Neutrophil (primary cell): ENCODE data around the gene SUSD3.

ENCODE experiments used
- H3K27ac ChIP-seq: fragments of 200-600 bp; sonication (generic); 2 replicates; pipeline ENCODE4 v1.5.1; 2016; ENCODE audit warnings: mild to moderate bottlenecking, moderate library complexity
- H3K27me3 ChIP-seq: fragments of 200-600 bp; sonication (generic); 2 replicates; pipeline ENCODE4 v1.6.0; 2016; ENCODE audit warnings: mild to moderate bottlenecking
- H3K36me3 ChIP-seq: fragments of 200-600 bp; sonication (generic); 2 replicates; pipeline ENCODE4 v1.5.1; 2017
- H3K4me1 ChIP-seq, 2 experiments: fragments of 200-600 bp in 1 of 2; sonication (generic) in 1 of 2; 1 replicate in 1 of 2; 2 replicates in 1 of 2; pipeline versions ENCODE4 v1.5.1 to v1.6.1; 2013 to 2016; ENCODE audit warnings: low read depth in 1 of 2, low read length in 1 of 2, mild to moderate bottlenecking in 1 of 2, moderate library complexity in 1 of 2; ENCODE audit not compliant: control insufficient read depth in 1 of 2, insufficient read depth in 1 of 2
- H3K4me3 ChIP-seq, 2 experiments: fragments of 200-600 bp in 1 of 2; sonication (generic) in 1 of 2; 1 replicate in 1 of 2; 2 replicates in 1 of 2; pipeline ENCODE4 v1.5.1; 2013 to 2016; ENCODE audit warnings: low read depth in 1 of 2, low read length in 1 of 2, mild to moderate bottlenecking in 1 of 2, moderate library complexity in 1 of 2
- H3K9me3 ChIP-seq: fragments of 200-600 bp; sonication (generic); 2 replicates; pipeline ENCODE4 v1.5.1; 2016
- TF ChIP-seq, protein P1 (sequence below): fragments of 200-600 bp; sonication (generic); IDR thresholded peaks from 2 replicates; pipeline ENCODE4 v1.5.1; 2016; ENCODE audit warnings: antibody characterized with exemption

Gene SUSD3

DNA sequence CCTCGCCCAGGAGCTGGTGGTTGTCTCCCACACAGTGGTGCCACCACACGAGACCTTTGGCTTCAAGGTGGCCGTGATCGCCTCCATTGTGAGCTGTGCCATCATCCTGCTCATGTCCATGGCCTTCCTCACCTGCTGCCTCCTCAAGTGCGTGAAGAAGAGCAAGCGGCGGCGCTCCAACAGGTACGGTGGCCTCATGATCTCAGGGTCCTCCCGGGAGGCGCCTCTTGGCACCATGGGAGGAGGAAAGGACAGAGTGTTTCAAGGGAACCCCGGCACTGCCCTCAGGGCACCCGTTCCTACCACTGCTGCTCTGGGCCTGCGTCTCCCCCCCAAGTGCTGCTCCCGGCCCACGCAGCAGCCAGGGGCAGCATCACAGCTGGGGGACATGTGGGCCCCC is 19.3 kb downstream of the SUSD3 start:
- peak overlapping the region; percentile 10 for H3K27ac ChIP-seq
- no peak overlapping the region for H3K4me3 ChIP-seq
- H3K36me3 ChIP-seq, result peaks cover 73% of the 10 kb centered on the region
- no peaks in the 10 kb centered on the region for H3K9me3 ChIP-seq
- peaks cover 7 to 9% of the 10 kb centered on the region in 2 experiments for H3K4me1 ChIP-seq
- no peaks in the 10 kb centered on the region for H3K27me3 ChIP-seq
- TF ChIP-seq, protein P1, sequence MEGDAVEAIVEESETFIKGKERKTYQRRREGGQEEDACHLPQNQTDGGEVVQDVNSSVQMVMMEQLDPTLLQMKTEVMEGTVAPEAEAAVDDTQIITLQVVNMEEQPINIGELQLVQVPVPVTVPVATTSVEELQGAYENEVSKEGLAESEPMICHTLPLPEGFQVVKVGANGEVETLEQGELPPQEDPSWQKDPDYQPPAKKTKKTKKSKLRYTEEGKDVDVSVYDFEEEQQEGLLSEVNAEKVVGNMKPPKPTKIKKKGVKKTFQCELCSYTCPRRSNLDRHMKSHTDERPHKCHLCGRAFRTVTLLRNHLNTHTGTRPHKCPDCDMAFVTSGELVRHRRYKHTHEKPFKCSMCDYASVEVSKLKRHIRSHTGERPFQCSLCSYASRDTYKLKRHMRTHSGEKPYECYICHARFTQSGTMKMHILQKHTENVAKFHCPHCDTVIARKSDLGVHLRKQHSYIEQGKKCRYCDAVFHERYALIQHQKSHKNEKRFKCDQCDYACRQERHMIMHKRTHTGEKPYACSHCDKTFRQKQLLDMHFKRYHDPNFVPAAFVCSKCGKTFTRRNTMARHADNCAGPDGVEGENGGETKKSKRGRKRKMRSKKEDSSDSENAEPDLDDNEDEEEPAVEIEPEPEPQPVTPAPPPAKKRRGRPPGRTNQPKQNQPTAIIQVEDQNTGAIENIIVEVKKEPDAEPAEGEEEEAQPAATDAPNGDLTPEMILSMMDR, result no peak

DNA sequence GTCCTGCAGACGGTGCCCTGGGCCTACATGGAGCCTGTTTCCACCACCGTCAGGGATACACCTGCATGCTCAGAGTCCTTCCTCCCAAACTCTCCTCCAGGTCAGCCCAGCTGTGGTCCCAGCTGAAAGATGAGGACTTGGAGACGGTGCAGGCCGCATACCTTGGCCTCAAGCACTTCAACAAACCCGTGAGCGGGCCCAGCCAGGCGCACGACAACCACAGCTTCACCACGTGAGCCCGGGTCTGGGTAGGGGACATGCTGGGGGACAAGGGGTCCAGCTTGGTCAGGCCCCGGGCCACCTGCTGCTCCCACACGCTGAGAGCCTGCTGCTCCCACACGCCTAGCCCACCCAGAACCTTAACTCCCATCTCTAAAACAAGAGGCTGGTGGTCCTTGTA is 20.9 kb downstream of the SUSD3 start:
- TF ChIP-seq, protein P1, result no peak
- Histone ChIP-seq H3K27me3 (no peaks in the 10 kb centered on the region), H3K4me1 (peaks cover 16 to 19% of the 10 kb centered on the region in 2 experiments), H3K4me3 (no peak overlapping the region), H3K27ac (peak overlapping the region; percentile 21), H3K36me3 (peaks cover 75% of the 10 kb centered on the region), H3K9me3 (no peaks in the 10 kb centered on the region)

DNA sequence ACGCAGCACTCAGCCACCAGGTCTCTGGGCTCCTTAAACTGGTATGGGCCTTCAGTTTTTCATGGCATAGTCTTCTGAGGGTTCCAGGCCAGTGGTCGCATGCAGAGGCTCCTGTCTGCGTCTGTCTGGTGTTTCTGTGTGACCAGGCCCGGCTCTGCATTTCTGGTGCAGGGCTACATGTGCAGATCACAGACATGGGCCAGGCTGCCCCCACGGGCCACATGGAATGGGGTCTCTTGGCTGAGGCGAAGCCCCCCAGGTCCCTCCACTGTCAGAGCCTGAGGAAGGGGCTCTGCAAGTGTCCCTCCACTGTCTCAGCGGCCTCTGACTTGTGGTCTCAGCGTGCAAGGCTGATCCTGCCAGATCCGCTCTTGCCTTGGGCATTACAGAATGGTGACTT is 21.9 kb downstream of the SUSD3 start:
- Histone ChIP-seq H3K27ac (peak overlapping the region; percentile 9), H3K4me1 (peaks cover 10 to 15% of the 10 kb centered on the region in 2 experiments), H3K9me3 (no peaks in the 10 kb centered on the region), H3K4me3 (no peak overlapping the region), H3K36me3 (peaks cover 84% of the 10 kb centered on the region), H3K27me3 (no peaks in the 10 kb centered on the region)
- TF ChIP-seq, protein P1, result no peak

DNA sequence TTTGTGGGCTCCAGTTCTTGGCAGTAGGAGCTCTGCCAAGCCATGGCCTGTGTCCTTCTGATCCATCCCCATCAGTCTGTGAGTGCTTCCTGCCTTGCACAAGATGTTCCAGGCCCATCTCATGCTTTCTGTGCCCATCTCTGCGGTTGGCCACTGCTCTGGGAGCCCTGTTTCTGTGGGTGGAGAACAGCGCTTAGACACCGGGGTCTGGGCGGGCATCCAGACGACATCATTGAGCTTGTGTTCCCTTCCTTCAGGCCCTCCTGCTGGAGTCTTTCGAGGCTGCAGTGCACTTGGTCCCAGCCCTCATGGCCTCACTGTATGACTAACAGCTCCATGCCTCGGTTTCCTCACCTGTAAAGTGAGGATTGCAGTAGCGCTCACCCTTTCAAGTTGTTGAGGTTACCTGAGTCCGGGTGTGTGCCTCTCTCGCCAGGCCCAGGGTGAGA is 22.6 kb downstream of the SUSD3 start:
- H3K9me3 ChIP-seq, result no peaks in the 10 kb centered on the region
- peaks cover 86% of the 10 kb centered on the region for H3K36me3 ChIP-seq
- peak overlapping the region; percentile 11 for H3K27ac ChIP-seq
- H3K4me1 ChIP-seq, result peaks cover 10 to 15% of the 10 kb centered on the region in 2 experiments
- TF ChIP-seq, protein P1, result no peak
- no peak overlapping the region for H3K4me3 ChIP-seq
- H3K27me3 ChIP-seq, result no peaks in the 10 kb centered on the region

DNA sequence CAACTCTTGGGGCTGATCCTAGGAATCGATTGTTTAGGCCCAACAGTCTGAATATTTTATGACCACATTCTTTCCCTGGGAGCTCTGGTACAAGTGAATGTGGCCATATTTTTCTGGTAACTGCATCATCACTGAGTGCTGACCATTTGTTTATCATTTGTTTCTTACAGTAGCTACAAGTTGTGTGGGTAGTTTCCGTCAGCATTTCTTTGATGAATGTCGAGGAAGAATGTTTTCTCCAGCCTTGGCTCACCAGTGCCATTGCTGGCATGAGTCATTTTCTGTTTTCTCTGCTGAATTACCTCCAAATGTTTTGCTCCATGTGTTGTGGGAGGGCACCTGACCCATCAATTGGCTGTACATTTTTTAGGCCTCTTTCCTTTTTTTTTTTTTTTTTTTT is 23.4 kb downstream of the SUSD3 start:
- no peaks in the 10 kb centered on the region for H3K9me3 ChIP-seq
- peaks cover 10 to 15% of the 10 kb centered on the region in 2 experiments for H3K4me1 ChIP-seq
- no peaks in the 10 kb centered on the region for H3K27me3 ChIP-seq
- no peak overlapping the region for H3K4me3 ChIP-seq
- TF ChIP-seq, protein P1, result no peak
- H3K27ac ChIP-seq, result no peak overlapping the region
- H3K36me3 ChIP-seq, result peaks cover 84% of the 10 kb centered on the region
